ENCODE results near the gene CSRP3. TPM values are rescaled to one million over a fixed set of nuclear protein-coding genes. Genes with fewer than 3 reads are reported as not detected.

The CSRP3 gene
- total RNA-seq, 1 donor from 2014 or later: not detected

- no peaks in the 10 kb centered on the region for H3K27me3 Mint-ChIP-seq (ENCODE audit: unreplicated experiment)
- no peaks in the 10 kb centered on the region for H3K4me1 Mint-ChIP-seq (ENCODE audit: unreplicated experiment)
- H3K4me3 Mint-ChIP-seq (ENCODE audit: unreplicated experiment): no peak overlapping the region
- H3K27ac Mint-ChIP-seq (ENCODE audit: unreplicated experiment): no peak overlapping the region
- peaks cover 3% of the 10 kb centered on the region for H3K36me3 Mint-ChIP-seq (ENCODE audit: unreplicated experiment)
- no peak for TF ChIP-seq CTCF (IDR thresholded peaks at IDR 0.05)
- no peaks in the 10 kb centered on the region for H3K9me3 Mint-ChIP-seq (ENCODE audit: unreplicated experiment)
- no peak for DNase-seq (ENCODE audit: extremely low spot score, unreplicated experiment)
Observed at GRCh38 chr11:19225123-19225522, 23.3 kb upstream of the CSRP3 start.

GRCh38 chr11:19220903-19221724, 19.3 kb upstream of the CSRP3 start:
- peaks cover 5% of the 10 kb centered on the region for H3K4me1 Mint-ChIP-seq (ENCODE audit: unreplicated experiment)
- no peak overlapping the region for H3K4me3 Mint-ChIP-seq (ENCODE audit: unreplicated experiment)
- no peaks in the 10 kb centered on the region for H3K9me3 Mint-ChIP-seq (ENCODE audit: unreplicated experiment)
- TF ChIP-seq CTCF (IDR thresholded peaks at IDR 0.05): no peak
- DNase-seq (ENCODE audit: extremely low spot score, unreplicated experiment): no peak
- peaks cover 3% of the 10 kb centered on the region for H3K36me3 Mint-ChIP-seq (ENCODE audit: unreplicated experiment)
- no peak overlapping the region for H3K27ac Mint-ChIP-seq (ENCODE audit: unreplicated experiment)
- peaks cover 4% of the 10 kb centered on the region for H3K27me3 Mint-ChIP-seq (ENCODE audit: unreplicated experiment)

GRCh38 chr11:19218786-19219460, 17.1 kb upstream of the CSRP3 start:
- Mint-ChIP-seq H3K27ac (ENCODE audit: unreplicated experiment) (no peak overlapping the region), H3K27me3 (ENCODE audit: unreplicated experiment) (peaks cover 22% of the 10 kb centered on the region), H3K36me3 (ENCODE audit: unreplicated experiment) (no peaks in the 10 kb centered on the region), H3K4me1 (ENCODE audit: unreplicated experiment) (peaks cover 5% of the 10 kb centered on the region), H3K9me3 (ENCODE audit: unreplicated experiment) (no peaks in the 10 kb centered on the region), H3K4me3 (ENCODE audit: unreplicated experiment) (no peak overlapping the region)
- no peak for TF ChIP-seq CTCF (IDR thresholded peaks at IDR 0.05)
- DNase-seq (ENCODE audit: extremely low spot score, unreplicated experiment): no peak

- Mint-ChIP-seq H3K4me3 (ENCODE audit: unreplicated experiment) (no peak overlapping the region), H3K36me3 (ENCODE audit: unreplicated experiment) (no peaks in the 10 kb centered on the region), H3K27me3 (ENCODE audit: unreplicated experiment) (peaks cover 29% of the 10 kb centered on the region), H3K27ac (ENCODE audit: unreplicated experiment) (no peak overlapping the region), H3K4me1 (ENCODE audit: unreplicated experiment) (peaks cover 5% of the 10 kb centered on the region), H3K9me3 (ENCODE audit: unreplicated experiment) (no peaks in the 10 kb centered on the region)
- DNase-seq (ENCODE audit: extremely low spot score, unreplicated experiment): no peak
- TF ChIP-seq CTCF (IDR thresholded peaks at IDR 0.05): no peak
Observed at GRCh38 chr11:19218216-19218615, 16.4 kb upstream of the CSRP3 start.

GRCh38 chr11:19216709-19217374, 15.1 kb upstream of the CSRP3 start:
- Mint-ChIP-seq H3K4me3 (ENCODE audit: unreplicated experiment) (no peak overlapping the region), H3K27ac (ENCODE audit: unreplicated experiment) (no peak overlapping the region), H3K9me3 (ENCODE audit: unreplicated experiment) (no peaks in the 10 kb centered on the region), H3K36me3 (ENCODE audit: unreplicated experiment) (no peaks in the 10 kb centered on the region), H3K27me3 (ENCODE audit: unreplicated experiment) (peaks cover 39% of the 10 kb centered on the region), H3K4me1 (ENCODE audit: unreplicated experiment) (peaks cover 5% of the 10 kb centered on the region)
- no peak for DNase-seq (ENCODE audit: extremely low spot score, unreplicated experiment)
- TF ChIP-seq CTCF (IDR thresholded peaks at IDR 0.05): no peak

All from osteocyte (in vitro differentiated cells).